Measurements from ENCODE around the gene MOV10L1.

DNA sequence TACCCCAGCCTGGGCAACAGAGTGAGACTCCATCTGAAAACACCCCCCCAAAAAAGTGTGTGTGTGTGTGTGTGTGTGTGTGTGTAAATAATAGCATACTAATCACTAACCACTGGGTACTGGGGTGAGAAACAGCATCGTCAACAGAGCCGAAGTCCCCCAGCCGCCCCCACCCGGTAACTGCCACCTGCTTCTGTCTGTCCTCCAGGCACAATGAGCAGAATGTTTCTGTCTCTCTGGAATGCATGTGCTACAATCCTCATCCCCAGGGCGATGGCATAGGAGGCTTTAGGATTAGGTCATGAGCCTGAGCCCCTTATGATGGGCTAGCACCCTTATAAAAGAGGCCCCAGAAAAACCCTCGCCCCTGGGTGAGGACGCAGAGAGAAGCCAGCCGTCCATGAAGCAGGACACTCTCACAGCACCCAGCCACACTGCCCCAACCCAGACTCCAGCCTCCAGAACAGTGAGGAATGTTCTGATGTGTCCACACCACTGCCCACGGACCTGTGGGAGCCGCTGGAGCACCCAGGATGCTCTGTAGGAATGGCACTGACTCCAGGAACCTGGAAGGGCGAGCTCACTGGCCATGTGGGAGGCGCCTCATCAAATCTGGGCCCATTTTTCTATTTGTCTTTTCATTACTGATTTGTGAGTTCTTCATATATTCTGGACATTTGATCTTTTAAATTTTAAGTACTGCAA lies 41.6 kb upstream of the MOV10L1 start:
- TF ChIP-seq, protein P1, sequence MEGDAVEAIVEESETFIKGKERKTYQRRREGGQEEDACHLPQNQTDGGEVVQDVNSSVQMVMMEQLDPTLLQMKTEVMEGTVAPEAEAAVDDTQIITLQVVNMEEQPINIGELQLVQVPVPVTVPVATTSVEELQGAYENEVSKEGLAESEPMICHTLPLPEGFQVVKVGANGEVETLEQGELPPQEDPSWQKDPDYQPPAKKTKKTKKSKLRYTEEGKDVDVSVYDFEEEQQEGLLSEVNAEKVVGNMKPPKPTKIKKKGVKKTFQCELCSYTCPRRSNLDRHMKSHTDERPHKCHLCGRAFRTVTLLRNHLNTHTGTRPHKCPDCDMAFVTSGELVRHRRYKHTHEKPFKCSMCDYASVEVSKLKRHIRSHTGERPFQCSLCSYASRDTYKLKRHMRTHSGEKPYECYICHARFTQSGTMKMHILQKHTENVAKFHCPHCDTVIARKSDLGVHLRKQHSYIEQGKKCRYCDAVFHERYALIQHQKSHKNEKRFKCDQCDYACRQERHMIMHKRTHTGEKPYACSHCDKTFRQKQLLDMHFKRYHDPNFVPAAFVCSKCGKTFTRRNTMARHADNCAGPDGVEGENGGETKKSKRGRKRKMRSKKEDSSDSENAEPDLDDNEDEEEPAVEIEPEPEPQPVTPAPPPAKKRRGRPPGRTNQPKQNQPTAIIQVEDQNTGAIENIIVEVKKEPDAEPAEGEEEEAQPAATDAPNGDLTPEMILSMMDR (conservative IDR thresholded peaks at IDR 0.05 in 1 of 2, IDR thresholded peaks at IDR 0.05 in 1 of 2; ENCODE audit: low read depth in 1 of 2, low read length in 2 of 2), result no peak
- TF ChIP-seq EZH2 (IDR thresholded peaks at IDR 0.05; ENCODE audit: low read length, missing control alignments), result no peak

Measured in fibroblast of lung (primary cell).